GM21447 (cell line): ENCODE results near the gene HES7.
A peak's percentile ranks its signal among the peaks of the same experiment; 100 is the strongest.
"Not testable (repeated sequence)": the region's sequence is repeated elsewhere in the genome, so short reads cannot be mapped to it uniquely, and the experiment has no call there.

Experiments
- ATAC-seq: cut with Tn5 transposase; IDR thresholded peaks from one replicate; pipeline ENCODE4 v1.9.1; 2021; ENCODE audit not compliant: unreplicated experiment

HES7 gene

GRCh38 chr17:8122924-8123694 is 797 bp downstream of the HES7 start:
- ATAC-seq = no peak

- ATAC-seq = no peak
Measured at GRCh38 chr17:8122422-8122923, 1.4 kb downstream of the HES7 start.

GRCh38 chr17:8121681-8122421 is 2.1 kb downstream of the HES7 start:
- ATAC-seq = no peak

DNA sequence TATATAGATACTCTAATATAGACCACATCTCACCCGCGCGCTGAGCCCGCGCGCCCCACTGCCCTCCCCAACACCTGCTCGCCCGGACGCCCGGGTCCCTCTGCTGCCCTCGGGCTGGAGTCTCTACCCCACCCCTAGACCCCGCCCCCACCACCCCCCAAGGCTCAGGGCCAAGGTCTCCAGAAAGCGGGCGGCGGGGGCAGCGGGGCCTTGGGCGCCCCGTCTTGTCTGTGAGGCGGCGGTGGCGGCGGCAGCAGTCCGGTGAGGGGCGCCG is 2.6 kb downstream of the HES7 start:
- ATAC-seq = no peak

GRCh38 chr17:8120520-8121406 is 3.1 kb downstream of the HES7 start:
- no peak for ATAC-seq

DNA sequence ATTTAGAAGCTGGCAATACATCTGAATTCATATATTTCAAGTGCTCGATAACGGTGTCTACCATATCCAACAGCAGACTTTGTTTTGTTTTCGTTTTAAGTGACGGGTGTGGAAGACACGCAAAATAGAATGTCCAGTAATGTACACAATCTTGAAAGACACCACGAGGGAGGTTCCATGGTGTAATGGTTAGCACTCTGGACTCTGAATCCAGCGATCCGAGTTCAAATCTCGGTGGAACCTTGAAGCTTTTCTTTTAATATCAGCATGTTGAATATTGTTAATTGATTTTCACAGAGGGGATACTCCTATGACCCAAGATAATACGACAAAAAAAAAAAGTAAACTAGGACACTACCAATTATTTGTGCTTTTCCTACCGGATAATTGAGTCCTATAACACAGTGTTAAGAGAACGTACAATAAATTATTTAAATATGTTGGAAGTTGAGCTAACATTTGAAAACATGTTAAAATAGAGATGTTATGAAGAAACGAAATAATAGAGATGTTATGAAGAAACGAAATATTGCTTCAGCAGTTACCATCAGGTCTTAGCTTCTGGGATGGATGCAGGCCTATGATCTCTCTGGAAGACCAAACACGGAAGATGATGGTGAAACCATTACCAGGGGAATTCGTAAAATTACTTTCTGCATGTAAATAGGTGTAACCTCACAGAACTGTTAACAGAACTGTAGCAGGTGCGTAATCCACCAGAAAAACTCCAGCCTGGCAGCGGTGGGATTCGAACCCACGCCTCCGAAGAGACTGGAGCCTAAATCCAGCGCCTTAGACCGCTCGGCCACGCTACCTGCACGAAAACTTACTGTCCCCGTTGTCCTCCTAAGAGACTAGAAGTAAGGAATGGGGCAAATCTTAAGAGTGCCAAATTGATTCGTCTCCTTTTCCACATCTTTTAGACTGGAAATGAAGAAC is 4.1 kb downstream of the HES7 start:
- peak; percentile 27 for ATAC-seq

DNA sequence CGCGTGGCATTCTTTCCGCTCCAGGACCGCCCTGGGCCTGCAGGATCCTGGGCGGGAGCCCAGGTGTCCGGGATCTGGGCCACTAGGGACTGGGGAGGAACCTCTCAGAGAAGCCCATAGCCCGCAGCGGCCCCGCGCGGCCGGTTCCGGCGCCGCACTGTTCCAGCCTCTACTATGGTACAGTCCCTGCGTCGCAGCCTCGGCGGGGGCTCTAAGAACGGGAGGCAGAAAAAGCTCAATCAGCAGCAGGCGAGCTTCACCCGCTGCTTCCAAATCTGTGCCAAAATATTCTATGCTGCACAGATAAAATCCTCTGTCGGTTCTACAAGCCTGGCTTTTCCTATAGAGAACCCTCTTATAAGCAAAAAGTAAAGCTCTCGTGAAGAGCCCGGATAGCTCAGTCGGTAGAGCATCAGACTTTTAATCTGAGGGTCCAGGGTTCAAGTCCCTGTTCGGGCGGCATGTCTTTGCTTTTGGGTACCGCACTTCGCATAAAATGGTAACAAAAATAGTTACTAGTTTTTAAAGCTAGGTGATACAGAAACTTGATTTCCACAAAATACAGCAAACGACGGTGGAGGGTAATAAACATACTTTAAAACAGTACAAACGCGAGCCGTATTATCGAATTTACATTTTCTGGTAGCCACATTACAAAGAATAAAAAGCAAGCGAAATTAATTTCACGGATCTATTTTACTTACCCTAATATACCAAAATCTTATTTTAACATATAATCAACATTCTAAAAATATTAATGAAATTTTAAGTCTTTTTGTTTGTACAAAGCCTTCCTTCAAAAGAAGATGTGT is 4.9 kb downstream of the HES7 start:
- peak; percentile 31 for ATAC-seq

GRCh38 chr17:8117980-8118768 is 5.7 kb downstream of the HES7 start, which contains the start of gene ALOXE3:
ALOXE3 (minus strand) TSS chr17:8118514; CDS start chr17:8117990, 524 bp downstream.
- no peak for ATAC-seq

DNA sequence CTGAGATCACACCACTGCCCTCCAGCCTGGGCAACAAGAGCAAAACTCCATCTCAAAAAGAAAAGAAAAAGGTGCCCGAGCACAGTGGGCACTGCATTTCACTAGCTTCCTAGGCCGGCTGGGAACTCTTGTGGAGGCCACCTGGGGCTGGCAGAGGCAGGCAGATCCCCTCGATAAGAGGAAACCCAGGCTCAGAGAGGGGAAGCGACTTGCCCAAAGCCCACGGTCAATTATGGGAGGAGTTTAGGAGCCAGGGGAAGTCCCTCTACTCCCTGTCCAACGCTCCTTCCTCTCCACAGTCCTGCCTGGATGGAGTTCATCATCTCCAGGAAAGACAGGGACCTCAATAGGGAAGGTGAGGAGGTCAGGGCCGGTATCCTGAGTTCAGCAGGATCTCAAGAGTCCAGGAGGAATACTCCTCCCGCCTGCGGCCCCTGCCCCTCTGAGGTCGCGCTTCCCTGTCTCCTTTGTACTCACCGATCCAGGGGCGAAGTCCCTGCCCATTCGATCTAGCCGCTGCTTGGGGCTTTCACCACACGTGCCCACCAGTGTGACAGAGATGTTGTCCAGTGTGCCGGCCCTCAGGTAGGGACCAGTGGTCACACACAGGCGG is 6.4 kb downstream of the HES7 start:
- no peak for ATAC-seq

GRCh38 chr17:8116776-8117175 is 7.1 kb downstream of the HES7 start:
- ATAC-seq = no peak

GRCh38 chr17:8110907-8111306 is 13.0 kb downstream of the HES7 start:
- no peak for ATAC-seq

DNA sequence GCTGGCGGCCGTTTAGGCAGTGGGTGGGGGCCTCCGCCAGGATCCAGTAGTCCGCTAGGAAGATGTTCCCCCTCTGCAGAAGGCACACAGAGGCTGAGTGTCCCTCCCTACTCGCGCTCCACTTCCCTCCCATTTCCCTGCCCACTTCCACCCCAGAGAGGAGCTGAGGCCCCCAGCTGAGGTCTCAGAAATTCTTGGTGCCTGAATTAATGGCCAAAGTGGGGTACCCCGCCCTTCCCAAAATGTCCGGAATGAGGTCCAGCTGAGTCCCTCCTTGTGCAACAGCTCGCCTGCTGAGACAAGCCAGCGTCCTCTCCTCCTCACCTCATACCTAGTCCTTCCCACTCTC is 13.5 kb downstream of the HES7 start:
- ATAC-seq = no peak

DNA sequence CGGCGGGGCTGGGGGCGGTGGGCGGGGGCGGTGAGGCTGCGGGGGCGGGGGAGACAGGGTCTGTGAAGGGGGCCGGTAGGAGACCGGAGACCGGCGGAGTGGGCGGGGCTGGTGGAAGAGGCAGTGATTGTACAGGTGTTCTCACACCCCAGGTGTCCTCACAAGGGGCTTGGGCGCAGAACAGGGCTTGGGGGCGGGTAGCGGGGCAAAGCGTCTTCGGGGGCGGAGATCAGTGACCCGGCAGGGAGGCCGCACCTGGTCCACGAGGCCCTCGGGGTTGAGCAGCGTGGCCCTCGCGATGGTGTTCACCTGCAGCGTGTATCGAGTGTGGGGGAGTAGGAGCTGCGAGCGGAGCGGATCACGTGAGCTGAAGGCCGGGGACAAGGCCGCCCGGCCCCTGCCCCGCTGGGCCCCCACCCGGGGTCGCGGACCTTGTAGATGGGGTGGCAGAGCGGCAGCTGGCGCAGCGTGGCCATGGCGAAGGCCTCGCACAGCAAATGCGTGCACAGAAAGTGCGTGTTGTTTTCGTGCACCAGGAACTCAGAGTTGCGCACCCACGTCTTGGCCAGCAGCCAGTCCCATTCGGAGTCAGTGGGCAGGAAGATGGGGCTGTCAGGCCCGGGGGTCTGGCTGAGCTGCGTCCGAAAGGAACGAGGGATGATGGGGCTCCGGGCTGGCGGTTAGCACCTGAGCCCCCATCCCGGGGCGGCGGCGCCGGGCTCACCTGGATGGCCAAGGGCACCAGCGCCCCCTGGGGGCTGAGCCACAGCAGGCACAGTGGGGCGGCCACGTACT is 14.0 kb downstream of the HES7 start:
- ATAC-seq = no peak

DNA sequence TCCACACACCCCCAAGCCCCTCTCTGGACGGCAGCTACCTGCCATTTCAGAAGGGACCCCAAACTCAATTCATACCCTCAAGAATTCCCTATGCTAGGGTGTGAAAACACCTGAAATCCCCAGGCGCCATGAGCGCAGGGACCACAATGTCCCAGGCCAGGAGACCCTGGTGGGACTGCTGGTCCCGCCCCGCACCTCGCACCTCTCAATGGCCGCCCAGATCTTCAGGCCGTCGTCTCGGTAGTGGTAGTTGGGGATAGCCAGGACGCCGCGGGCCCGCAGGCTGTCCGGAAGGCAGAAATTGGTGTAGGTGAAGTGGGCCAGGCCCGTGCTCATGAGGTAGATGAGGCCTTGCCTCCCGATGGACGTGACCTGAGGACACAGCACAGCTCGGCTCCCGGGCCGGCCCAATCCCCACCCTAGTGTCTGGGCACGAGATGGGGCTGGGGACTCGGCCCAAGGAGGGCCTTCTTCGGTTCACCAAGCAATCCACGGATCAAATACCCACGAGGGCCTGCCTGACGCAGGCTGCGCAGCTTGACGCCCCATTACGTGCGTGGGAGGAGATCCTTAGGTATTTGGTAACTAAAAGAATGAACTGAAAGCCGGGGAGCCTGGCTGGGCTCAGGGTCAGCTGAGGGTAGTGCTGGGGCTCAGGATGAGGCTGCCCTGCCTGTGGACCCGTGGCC is 14.8 kb downstream of the HES7 start:
- no peak for ATAC-seq

- ATAC-seq = not testable (repeated sequence)
Measured at GRCh38 chr17:8106980-8107379, 16.9 kb downstream of the HES7 start.

GRCh38 chr17:8105957-8106398 is 17.9 kb downstream of the HES7 start:
- no peak for ATAC-seq

DNA sequence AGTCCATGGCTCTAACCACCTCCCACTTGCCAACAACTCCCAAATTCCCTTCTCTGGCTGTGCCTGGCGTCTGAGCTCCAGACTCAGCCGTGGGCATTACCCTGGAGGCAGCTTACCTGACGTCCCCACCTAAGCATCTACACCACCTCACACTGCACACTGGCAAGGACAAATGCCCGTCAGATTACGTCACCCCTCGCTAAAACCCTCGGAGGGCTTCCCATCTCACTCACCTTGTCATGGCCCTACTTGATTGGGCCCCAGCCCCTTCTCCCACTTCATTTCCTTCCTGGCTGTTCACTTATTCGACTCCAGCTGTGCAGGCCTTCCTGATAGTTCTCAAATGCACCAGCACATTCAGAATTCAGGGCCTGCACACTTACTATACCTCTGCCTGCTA is 19.0 kb downstream of the HES7 start:
- ATAC-seq = no peak
